ENCODE results near the gene MTUS2. TPM values are rescaled to one million over a fixed set of nuclear protein-coding genes. Genes with fewer than 3 reads are reported as not detected.

Gene MTUS2
- total and polyA plus RNA-seq, 2 donors from 2014 or later = 0.06 to 0.22 TPM

GRCh38 chr13:29482504-29482903 lies 662.4 kb downstream of the MTUS2 start:
- no peak for TF ChIP-seq CTCF (IDR thresholded peaks at IDR 0.05; ENCODE audit: borderline replicate concordance, extremely low read depth, insufficient read depth)
- H3K9ac ChIP-seq (ENCODE audit: low read length in 3 of 3) = no peak overlapping the region
- no peak for FAIRE-seq
- H3K4me1 ChIP-seq (ENCODE audit: control insufficient read depth in 2 of 3, insufficient read depth in 2 of 3, low read depth in 1 of 3, low read length in 3 of 3) = peaks cover 0 to 8% (median 0%) of the 10 kb centered on the region in 3 donors
- no peak for DNase-seq
- H3K27ac ChIP-seq (ENCODE audit: low read depth in 2 of 2, low read length in 2 of 2) = no peak overlapping the region
- H3K27me3 ChIP-seq (ENCODE audit: control insufficient read depth, insufficient read depth, low read length) = no peaks in the 10 kb centered on the region
- H3K9me3 ChIP-seq (ENCODE audit: control insufficient read depth in 2 of 3, insufficient read depth in 1 of 3, low read length in 3 of 3) = no peaks in the 10 kb centered on the region
- H3K36me3 ChIP-seq (ENCODE audit: control insufficient read depth in 2 of 3, insufficient read depth in 3 of 3, low read length in 3 of 3) = no peaks in the 10 kb centered on the region
- intact Hi-C loops (cut with DNase I) = no loop called here
- H3K4me3 ChIP-seq (ENCODE audit: low read length in 3 of 3) = no peak overlapping the region

- no peaks in the 10 kb centered on the region for H3K27me3 ChIP-seq (ENCODE audit: control insufficient read depth, insufficient read depth, low read length)
- no peak overlapping the region for H3K27ac ChIP-seq (ENCODE audit: low read depth in 2 of 2, low read length in 2 of 2)
- no peak for TF ChIP-seq CTCF (IDR thresholded peaks at IDR 0.05; ENCODE audit: borderline replicate concordance, extremely low read depth, insufficient read depth)
- H3K36me3 ChIP-seq (ENCODE audit: control insufficient read depth in 2 of 3, insufficient read depth in 3 of 3, low read length in 3 of 3) = no peaks in the 10 kb centered on the region
- H3K9me3 ChIP-seq (ENCODE audit: control insufficient read depth in 2 of 3, insufficient read depth in 1 of 3, low read length in 3 of 3) = no peaks in the 10 kb centered on the region
- DNase-seq (peak in 1 of 5 donors; percentile 90), FAIRE-seq (no peak)
- H3K4me3 ChIP-seq (ENCODE audit: low read length in 3 of 3) = no peak overlapping the region
- intact Hi-C loops (cut with DNase I) = no loop called here
- no peak overlapping the region for H3K9ac ChIP-seq (ENCODE audit: low read length in 3 of 3)
- peaks cover 0 to 8% (median 0%) of the 10 kb centered on the region in 3 donors for H3K4me1 ChIP-seq (ENCODE audit: control insufficient read depth in 2 of 3, insufficient read depth in 2 of 3, low read depth in 1 of 3, low read length in 3 of 3)
Measured at GRCh38 chr13:29483211-29483610, 663.1 kb downstream of the MTUS2 start.

- no peak overlapping the region for H3K9ac ChIP-seq (ENCODE audit: low read length in 3 of 3)
- H3K27ac ChIP-seq (ENCODE audit: low read depth in 2 of 2, low read length in 2 of 2) = no peak overlapping the region
- peaks cover 0 to 8% (median 0%) of the 10 kb centered on the region in 3 donors for H3K4me1 ChIP-seq (ENCODE audit: control insufficient read depth in 2 of 3, insufficient read depth in 2 of 3, low read depth in 1 of 3, low read length in 3 of 3)
- H3K36me3 ChIP-seq (ENCODE audit: control insufficient read depth in 2 of 3, insufficient read depth in 3 of 3, low read length in 3 of 3) = no peaks in the 10 kb centered on the region
- no peak for TF ChIP-seq CTCF (IDR thresholded peaks at IDR 0.05; ENCODE audit: borderline replicate concordance, extremely low read depth, insufficient read depth)
- no peak overlapping the region for H3K4me3 ChIP-seq (ENCODE audit: low read length in 3 of 3)
- intact Hi-C loops (cut with DNase I) = no loop called here
- FAIRE-seq = no peak
- DNase-seq = no peak
- H3K27me3 ChIP-seq (ENCODE audit: control insufficient read depth, insufficient read depth, low read length) = no peaks in the 10 kb centered on the region
- H3K9me3 ChIP-seq (ENCODE audit: control insufficient read depth in 2 of 3, insufficient read depth in 1 of 3, low read length in 3 of 3) = no peaks in the 10 kb centered on the region
Measured at GRCh38 chr13:29483623-29484022, 663.5 kb downstream of the MTUS2 start.

GRCh38 chr13:29484236-29484635 lies 664.1 kb downstream of the MTUS2 start:
- Histone ChIP-seq H3K27me3 (ENCODE audit: control insufficient read depth, insufficient read depth, low read length) (no peaks in the 10 kb centered on the region), H3K4me1 (ENCODE audit: control insufficient read depth in 2 of 3, insufficient read depth in 2 of 3, low read depth in 1 of 3, low read length in 3 of 3) (peaks cover 0 to 8% (median 0%) of the 10 kb centered on the region in 3 donors), H3K27ac (ENCODE audit: low read depth in 2 of 2, low read length in 2 of 2) (no peak overlapping the region), H3K36me3 (ENCODE audit: control insufficient read depth in 2 of 3, insufficient read depth in 3 of 3, low read length in 3 of 3) (no peaks in the 10 kb centered on the region), H3K4me3 (ENCODE audit: low read length in 3 of 3) (no peak overlapping the region), H3K9me3 (ENCODE audit: control insufficient read depth in 2 of 3, insufficient read depth in 1 of 3, low read length in 3 of 3) (no peaks in the 10 kb centered on the region), H3K9ac (ENCODE audit: low read length in 3 of 3) (no peak overlapping the region)
- FAIRE-seq (no peak), DNase-seq (no peak)
- intact Hi-C loops (cut with DNase I) = no loop called here
- TF ChIP-seq CTCF (IDR thresholded peaks at IDR 0.05; ENCODE audit: borderline replicate concordance, extremely low read depth, insufficient read depth) = no peak

All from kidney (tissue), 14 donors.